ENCODE measurements around the gene SLC10A3.
"Not testable (repeated sequence)": the region's sequence is repeated elsewhere in the genome, so short reads cannot be mapped to it uniquely, and the experiment has no call there.

The SLC10A3 gene

GRCh38 chrX:154507673-154508383 is 17.4 kb upstream of the SLC10A3 start:
- DNase-seq: no peak

DNA sequence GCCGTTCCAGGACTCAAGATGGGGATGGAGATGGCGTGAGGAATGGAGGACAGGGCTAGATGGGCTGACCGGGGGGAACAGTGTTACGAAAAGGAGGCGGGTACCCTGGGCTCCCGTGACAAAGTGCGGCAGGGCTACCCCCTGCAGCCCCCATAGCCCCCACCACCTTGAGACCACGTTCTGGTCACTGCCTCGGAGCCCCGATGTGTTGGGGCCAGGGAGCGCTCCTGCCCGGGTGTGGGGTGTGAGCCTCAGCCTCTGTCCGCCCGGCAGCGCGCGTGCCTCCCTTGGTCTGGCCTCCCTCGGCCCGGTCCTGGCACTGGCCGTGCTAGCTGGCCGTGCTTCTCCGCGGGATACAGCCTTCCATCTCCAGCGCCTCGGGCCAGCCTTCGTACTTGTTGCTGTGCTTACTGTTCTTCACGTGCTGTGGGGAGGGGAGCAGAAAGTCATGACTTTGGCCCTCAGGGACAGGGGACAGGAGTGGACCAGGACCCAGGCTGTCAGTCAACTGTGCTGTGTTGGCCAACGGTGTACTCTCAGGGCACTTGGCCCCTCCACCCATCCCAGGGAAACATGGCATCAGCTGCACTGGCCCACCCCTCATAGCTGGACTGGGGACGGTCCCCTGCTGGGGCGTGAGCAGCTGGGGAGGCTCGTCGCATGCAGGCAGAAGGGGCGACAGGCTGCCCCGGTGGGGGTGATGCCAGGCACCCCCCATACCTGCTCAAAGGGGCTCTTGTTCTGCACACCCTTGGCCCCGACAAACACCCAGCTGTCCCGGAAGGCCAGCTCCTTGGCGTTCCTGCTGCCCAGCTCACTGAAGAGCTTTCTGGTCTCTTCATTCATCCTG is 16.3 kb upstream of the SLC10A3 start:
- no peak for DNase-seq

DNA sequence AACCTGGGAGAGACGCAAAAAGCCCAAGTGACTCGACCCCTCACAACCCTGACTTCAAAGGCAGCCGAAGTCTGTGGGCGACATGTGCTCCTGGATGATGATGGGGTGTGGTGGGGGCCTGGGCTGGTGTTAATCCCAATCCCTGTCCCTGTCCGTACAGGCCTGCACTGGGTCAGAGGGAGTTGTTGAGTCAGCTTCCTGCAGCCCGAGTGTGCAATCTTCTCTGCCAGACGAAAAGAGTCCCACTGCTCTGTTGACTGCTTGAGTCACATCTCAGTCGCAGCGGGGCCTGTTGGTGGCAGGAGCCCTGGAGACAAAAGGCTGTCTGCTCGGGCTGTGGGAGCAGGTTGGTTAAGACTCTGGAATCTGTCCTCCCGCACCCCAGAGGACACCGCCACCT is 15.3 kb upstream of the SLC10A3 start:
- no peak for DNase-seq

DNA sequence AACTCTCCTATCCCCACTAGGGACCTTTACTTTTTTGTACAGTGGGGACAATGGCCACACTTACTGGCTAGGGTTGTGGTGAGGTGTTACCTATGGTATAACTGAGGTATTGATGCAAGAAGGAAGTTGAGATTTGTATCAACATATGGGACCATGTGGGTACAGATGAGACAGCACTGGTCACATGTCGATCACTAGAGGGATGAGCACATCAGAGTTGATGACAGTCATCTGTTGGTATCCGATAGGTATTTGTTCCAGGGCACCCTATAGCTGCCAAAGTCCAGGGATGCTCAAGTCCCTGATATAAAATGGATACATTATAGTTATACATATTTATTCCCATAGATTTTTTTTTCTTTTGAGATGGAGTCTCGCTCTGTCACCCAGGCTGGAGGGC is 12.6 kb upstream of the SLC10A3 start:
- DNase-seq: no peak

- no peak for DNase-seq
These were observed 11.7 kb upstream of the SLC10A3 start for GRCh38 chrX:154502098-154502497.

DNA sequence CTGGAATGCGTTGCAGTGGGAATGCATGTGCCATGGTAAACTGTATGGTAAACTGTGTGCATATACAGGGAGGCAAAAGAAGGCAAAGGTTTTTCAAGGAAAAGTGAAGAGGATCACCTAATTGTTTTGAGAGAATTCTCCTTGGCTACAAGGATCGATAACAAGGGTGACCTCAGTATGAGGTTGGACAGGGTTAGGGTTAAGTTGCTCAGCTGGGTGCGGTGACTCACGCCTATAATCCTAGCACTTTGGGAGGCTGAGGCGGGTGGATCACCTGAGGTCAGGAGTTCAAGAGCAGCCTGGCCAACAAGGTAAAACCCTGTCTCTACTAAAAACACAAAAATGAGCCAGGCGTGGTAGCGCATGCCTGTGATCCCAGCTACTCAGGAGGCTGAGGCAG is 11.0 kb upstream of the SLC10A3 start:
- not testable (repeated sequence) for DNase-seq

DNA sequence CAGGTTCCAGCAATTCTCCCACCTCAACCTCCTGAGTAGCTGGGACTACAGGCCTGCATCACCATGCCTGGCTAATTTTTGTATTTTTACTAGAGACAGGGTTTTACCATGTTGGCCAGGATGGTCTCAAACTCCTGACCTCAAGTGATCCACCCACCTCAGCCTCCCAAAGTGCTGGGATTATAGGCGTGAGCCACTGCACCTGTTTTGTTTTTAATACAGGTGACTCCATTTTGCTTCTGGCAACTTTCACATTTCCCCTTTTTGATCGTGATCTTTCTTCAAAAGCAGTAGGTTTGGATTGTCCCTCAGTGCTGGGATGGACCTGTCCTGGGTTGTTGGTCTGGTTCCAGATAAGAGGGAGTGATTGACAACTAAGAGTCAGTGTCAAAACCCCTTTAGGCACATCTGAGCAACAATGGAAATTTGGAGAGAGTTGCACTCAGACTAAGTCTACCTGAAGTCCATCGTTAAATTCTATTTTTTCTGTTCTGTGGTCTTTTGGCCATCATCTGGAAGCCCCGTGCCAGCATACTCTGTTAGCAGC is 6.2 kb upstream of the SLC10A3 start:
- DNase-seq: not testable (repeated sequence)

GRCh38 chrX:154495472-154495922 is 5.1 kb upstream of the SLC10A3 start:
- DNase-seq: no peak

GRCh38 chrX:154494715-154495114 is 4.3 kb upstream of the SLC10A3 start:
- no peak for DNase-seq

GRCh38 chrX:154490021-154490413 is 412 bp downstream of the SLC10A3 start:
- DNase-seq: no peak

DNA sequence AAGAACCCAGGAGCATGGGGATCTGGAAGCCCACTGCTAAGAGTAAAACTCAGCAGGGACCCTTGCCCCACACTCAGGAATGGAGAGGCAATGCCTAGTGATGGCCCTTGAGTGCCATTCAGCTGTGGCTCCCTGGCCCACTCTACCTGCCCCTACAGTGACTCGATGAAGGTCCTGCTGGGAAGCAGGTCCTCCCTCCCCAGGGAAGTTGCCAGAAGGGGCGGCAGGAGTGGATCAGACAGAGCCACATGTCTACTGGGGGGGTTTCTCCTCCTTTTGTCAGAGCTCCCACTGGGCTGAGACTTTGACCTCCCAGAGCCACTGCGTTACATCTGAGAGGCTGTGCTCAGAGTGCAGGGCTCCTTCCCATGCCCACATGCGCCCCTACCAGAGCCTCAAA is 1.2 kb downstream of the SLC10A3 start:
- no peak for DNase-seq

DNA sequence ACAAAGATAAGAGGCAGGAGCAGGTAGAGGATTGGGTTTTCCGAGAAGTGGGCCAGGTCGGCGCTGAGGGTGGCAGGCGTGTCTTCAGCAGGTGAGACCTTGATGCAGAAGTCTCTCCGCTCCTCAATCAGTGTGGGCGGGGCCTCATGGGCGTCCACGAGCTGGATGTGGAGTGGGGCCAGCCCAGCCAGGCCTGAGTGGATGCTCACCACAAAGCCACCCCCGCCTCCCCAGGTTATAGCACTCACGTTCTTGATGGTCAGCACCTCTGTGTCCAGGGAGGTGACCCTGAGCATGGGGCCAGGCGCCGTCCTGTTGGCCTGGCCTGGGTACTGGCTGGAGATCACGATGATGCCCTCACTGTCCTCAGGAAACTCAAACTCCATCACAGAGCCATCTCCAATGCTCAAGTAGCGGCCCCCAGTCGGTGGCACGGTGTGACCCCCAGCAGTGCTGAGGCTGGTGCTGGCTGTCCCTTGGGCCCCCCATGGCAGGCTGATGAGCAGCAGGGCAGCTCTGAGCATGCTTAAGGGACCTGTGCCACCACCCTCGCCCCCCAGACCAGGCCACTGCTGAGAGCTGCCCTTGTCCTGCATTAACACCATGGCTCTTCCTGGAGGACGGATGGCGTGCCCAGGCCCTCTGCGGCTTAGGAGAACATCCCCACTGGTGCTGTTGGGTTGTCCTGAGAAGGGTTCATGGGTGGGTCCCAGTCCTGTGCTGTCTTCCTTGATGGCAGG is 1.9 kb downstream of the SLC10A3 start:
- DNase-seq: no peak

GRCh38 chrX:154487518-154488290 is 2.7 kb downstream of the SLC10A3 start:
- DNase-seq: no peak

GRCh38 chrX:154486396-154487207 is 3.8 kb downstream of the SLC10A3 start, which contains the start of gene UBL4A:
Gene UBL4A (minus strand): TSS chrX:154486615. CDS start chrX:154486584, 31 bp downstream.
- DNase-seq: no peak

GRCh38 chrX:154486052-154486395 is 4.4 kb downstream of the SLC10A3 start:
- DNase-seq: no peak

DNA sequence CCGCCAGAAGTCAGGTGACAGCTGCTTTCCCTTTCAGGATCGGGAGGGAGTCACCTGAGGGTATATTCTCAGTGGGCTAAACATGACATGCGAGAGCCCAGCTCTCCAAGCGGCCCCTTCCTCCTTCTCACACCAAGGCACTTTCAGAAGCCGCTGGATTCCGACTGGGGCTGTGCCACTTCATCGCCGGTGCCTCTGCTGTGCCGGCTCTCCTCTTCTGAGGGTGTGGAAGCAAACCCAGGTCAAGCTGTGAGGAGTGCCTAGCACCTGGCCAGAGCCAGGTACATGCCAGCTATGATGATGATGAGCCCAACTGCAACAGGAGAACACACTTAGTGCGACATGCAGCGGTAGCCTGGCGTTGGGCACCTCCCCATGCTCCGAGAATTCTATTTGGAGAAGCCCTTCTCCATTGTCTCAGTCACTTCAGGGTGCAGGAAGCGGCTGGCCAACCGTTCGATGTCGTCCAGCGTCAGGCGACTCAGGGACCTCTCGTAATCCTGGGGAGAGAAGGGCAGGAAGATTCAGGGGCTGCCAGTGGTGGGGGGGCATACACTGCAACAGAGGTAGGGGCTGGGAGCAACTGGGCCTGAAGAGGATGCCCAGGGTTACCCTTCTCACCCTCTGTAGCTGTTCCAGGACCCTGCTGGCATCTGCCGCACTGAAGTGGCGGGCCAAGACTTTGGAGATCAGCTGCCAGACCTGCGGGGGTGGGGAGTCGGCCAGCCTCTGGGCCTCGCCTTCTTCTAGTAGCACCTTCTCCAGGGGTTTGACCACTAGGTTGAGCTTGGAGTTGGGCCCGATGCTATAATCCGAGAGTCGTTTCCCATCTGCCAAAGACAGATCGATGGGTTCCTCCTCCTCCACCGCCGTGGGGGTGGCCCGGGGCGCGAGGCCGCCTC is 5.0 kb downstream of the SLC10A3 start:
- DNase-seq: no peak

- no peak for DNase-seq
These were observed 5.9 kb downstream of the SLC10A3 start for GRCh38 chrX:154484255-154485149.

DNA sequence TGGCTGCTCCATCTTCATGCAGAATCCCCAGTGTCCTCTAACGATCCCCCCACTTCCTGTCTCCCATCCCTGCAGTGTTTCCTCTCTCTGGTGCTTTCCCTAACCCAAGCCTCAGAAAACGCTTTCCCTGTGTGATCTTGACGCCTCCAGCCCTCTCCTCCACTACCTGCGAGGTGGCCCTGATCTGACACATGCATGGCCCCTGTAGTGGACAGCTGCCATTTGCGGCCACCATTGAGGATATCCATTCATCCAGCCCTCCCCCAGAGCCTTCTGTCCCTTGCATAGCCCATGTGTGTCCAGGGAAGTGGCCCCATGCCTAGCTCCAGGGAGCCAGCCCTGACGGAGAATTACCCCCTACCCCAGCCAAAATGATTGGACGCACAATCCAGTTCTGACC is 7.1 kb downstream of the SLC10A3 start:
- no peak for DNase-seq

DNA sequence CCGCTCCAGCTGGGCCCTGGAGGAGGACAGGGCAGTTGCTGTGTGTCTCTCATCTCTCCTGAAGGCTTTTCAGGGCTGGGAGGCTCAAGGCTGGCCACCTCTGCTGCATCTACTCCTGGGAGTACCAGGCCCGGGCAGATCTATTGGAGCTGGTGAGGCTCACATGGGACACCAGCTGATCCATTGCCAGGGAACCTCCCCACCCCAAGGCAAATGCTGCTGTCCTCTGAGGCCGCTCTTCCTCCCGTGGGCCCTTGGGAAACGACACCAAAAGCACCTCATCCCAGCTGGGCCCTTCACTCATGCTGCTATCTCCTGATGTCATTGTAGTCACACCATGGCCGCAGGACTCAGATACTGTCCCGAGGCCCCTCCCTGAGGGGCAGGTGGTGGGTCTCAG is 7.6 kb downstream of the SLC10A3 start:
- DNase-seq: no peak
